Measurements from ENCODE around the gene GPC5. TPM values are rescaled to one million over a fixed set of nuclear protein-coding genes. Genes with fewer than 3 reads are reported as not detected.
"Not testable (repeated sequence)": the region's sequence is repeated elsewhere in the genome, so short reads cannot be mapped to it uniquely, and the experiment has no call there.

GPC5 gene
- total RNA-seq, 2 donors from 2014 or later, result not detected

DNA sequence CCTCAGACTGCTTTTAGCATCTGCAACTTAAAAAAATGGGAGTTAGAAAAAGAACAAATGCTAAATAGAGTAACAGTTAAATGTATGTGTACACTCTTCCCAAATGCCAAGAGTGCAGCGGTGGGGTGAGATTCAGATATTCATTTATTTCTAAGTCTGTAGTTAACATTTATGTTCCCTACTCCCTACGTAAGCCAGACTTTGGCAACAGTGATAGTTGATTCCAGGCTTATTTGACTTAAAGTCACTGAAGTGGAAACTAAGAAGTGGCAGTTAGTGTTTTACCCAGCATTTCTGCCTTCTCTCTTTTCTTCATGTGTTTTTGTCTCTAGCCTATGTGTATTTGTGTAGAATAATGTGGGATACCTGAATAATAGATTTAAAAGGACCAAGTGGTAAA, 46.4 kb upstream of the GPC5 start:
- no peak overlapping the region for H3K4me3 ChIP-seq
- peaks cover 32% of the 10 kb centered on the region for H3K4me1 ChIP-seq
- no peaks in the 10 kb centered on the region for H3K27me3 ChIP-seq
- intact Hi-C loops (cut with DNase I), result no loop called here
- peaks cover 0 to 8% of the 10 kb centered on the region in 2 donors for H3K36me3 ChIP-seq (replicated peaks in 1 of 2; ENCODE audit: insufficient read depth in 1 of 2, low read depth in 2 of 2)
- no peak for DNase-seq
- no peaks in the 10 kb centered on the region for H3K9me3 ChIP-seq
- 90 to 91% methylated on average over 2 of the region's 2 CpGs for WGBS, 2 donors
- no peak for TF ChIP-seq CTCF (IDR thresholded peaks at IDR 0.05)
- no peak for TF ChIP-seq POLR2A (IDR thresholded peaks at IDR 0.05)
- no peak overlapping the region for H3K27ac ChIP-seq
- no peak for ATAC-seq

DNA sequence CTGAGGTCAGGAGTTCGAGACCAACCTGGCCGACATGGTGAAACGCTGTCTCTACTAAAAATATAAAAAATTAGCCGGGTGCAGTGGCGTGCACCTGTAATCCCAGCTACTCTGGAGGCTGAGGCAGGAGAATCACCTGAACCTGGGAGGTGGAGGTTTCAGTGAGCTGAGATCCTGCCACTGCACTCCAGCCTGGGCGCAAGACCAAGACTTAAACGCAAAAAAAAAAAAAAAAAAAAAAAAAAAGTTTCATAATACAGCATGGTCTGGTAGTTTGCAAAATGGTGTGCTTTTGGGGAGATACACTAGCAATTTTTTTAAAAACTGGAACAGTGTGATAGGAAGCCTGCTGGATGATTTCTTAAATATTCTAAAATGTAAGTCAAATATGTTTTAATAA, 45.5 kb upstream of the GPC5 start:
- ATAC-seq; DNase-seq; H3K27ac ChIP-seq; H3K9me3 ChIP-seq; H3K4me3 ChIP-seq; H3K27me3 ChIP-seq; H3K36me3 ChIP-seq (replicated peaks in 1 of 2; ENCODE audit: insufficient read depth in 1 of 2, low read depth in 2 of 2); intact Hi-C loops (cut with DNase I): not testable (repeated sequence)
- H3K4me1 ChIP-seq, result peaks cover 30% of the 10 kb centered on the region
- WGBS, 2 donors, result 86 to 90% methylated on average over 7 of the region's 7 CpGs

GRCh38 chr13:91353494-91353893, 44.9 kb upstream of the GPC5 start:
- ATAC-seq (no peak), DNase-seq (no peak)
- Histone ChIP-seq H3K4me3 (no peak overlapping the region), H3K27ac (no peak overlapping the region), H3K4me1 (peaks cover 30% of the 10 kb centered on the region), H3K9me3 (no peaks in the 10 kb centered on the region), H3K36me3 (replicated peaks in 1 of 2; ENCODE audit: insufficient read depth in 1 of 2, low read depth in 2 of 2) (peaks cover 0 to 8% of the 10 kb centered on the region in 2 donors), H3K27me3 (no peaks in the 10 kb centered on the region)
- 10 to 25% methylated on average over 1 of the region's 1 CpG for WGBS, 2 donors
- intact Hi-C loops (cut with DNase I), result no loop called here
- no peak for TF ChIP-seq CTCF (IDR thresholded peaks at IDR 0.05)

DNA sequence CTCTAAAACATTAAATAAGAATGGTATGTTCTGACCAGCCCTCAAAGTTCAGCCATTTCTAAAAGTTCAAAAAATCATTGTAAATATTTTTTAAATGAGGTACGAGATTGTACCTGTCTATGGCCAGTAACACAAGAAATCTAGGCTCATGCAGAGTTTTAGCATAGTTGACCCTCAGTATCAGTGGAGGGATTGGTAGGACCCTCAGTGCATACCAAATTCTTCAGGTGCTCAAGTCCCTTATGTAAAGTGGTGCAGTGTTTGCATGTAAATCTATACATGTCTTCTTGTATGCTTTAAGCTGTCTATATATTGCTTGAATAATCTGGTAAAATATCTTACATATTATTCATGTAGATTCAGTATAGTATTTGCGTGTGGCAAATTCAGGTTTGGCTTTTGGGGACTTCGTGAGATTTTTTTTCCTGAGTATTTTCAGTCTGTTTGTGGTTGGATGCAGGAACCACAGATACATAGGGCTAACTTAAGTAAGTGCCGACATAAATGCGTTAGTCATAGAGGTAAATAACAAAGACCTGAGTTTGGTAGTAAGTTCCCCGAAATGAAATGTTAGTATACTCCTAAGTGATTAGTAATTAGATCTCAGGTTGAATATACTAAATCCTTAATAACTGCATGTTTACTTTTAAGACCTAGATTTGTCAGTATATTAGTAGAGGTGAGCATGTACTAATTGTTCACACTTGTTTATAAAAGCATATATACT, 43.2 kb upstream of the GPC5 start:
- DNase-seq (no peak), ATAC-seq (no peak)
- H3K4me1 ChIP-seq, result peaks cover 20% of the 10 kb centered on the region
- intact Hi-C loops (cut with DNase I), result no loop called here
- no peak overlapping the region for H3K4me3 ChIP-seq
- 95 to 96% methylated on average over 6 of the region's 6 CpGs for whole genome bisulfite sequencing, 2 donors
- peaks cover 0 to 8% of the 10 kb centered on the region in 2 donors for H3K36me3 ChIP-seq (replicated peaks in 1 of 2; ENCODE audit: insufficient read depth in 1 of 2, low read depth in 2 of 2)
- no peak for TF ChIP-seq CTCF (IDR thresholded peaks at IDR 0.05)
- no peak for TF ChIP-seq POLR2A (IDR thresholded peaks at IDR 0.05)
- no peaks in the 10 kb centered on the region for H3K9me3 ChIP-seq
- H3K27ac ChIP-seq, result no peak overlapping the region
- no peaks in the 10 kb centered on the region for H3K27me3 ChIP-seq

- 92 to 97% methylated on average over 6 of the region's 6 CpGs for WGBS, 2 donors
- DNase-seq, result no peak
- ATAC-seq, result no peak
- Histone ChIP-seq H3K4me1 (peaks cover 12% of the 10 kb centered on the region), H3K27me3 (no peaks in the 10 kb centered on the region), H3K36me3 (replicated peaks in 1 of 2; ENCODE audit: insufficient read depth in 1 of 2, low read depth in 2 of 2) (peaks cover 0 to 7% of the 10 kb centered on the region in 2 donors), H3K4me3 (no peak overlapping the region), H3K9me3 (no peaks in the 10 kb centered on the region), H3K27ac (no peak overlapping the region)
- intact Hi-C loops (cut with DNase I), result no loop called here
- TF ChIP-seq POLR2A (IDR thresholded peaks at IDR 0.05), result no peak
- no peak for TF ChIP-seq CTCF (IDR thresholded peaks at IDR 0.05)
These were observed 42.4 kb upstream of the GPC5 start for GRCh38 chr13:91355826-91356710.
